Mucosa of stomach (tissue), 1 donor: Measurements from ENCODE around the gene KLK1.

Experiments
- H3K27me3 ChIP-seq: one replicate; pipeline ENCODE4 v1.7.0; 2013; ENCODE audit warnings: mild to moderate bottlenecking, low read length; ENCODE audit not compliant: control insufficient read depth, insufficient read depth
- H3K36me3 ChIP-seq: one replicate; pipeline ENCODE4 v1.7.0; 2013; ENCODE audit warnings: low read length; ENCODE audit not compliant: control insufficient read depth, insufficient read depth
- H3K4me1 ChIP-seq: one replicate; pipeline ENCODE4 v1.7.0; 2013; ENCODE audit warnings: mild to moderate bottlenecking, low read length; ENCODE audit not compliant: control insufficient read depth, insufficient read depth
- H3K4me3 ChIP-seq: one replicate; pipeline ENCODE4 v1.7.0; 2013; ENCODE audit warnings: low read length
- H3K9ac ChIP-seq: one replicate; pipeline ENCODE4 v1.7.0; 2013; ENCODE audit warnings: mild to moderate bottlenecking, low read length, moderate library complexity
- H3K9me3 ChIP-seq: one replicate; pipeline ENCODE4 v1.7.0; 2013; ENCODE audit warnings: mild to moderate bottlenecking, low read length, moderate library complexity; ENCODE audit not compliant: control insufficient read depth
- donor health status: Pancreatic carcinoma.

KLK1 gene

DNA sequence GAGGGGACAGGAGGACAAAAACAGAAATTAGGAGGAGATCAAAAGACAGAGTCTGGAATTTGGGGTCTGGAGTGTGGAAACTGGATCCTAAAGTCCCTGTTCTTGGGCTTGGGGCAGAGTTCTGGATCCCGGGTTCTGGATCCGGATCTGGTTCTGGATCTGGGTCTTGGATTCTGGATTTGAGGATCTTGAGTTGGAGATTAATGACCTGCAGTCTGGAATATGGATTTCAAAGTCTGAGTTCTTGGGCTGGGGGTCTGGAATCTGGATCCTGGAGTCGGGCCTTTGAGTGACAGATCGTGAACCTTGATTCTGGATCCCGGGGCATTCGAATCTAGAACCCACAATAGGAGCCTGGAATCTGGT is 10.2 kb upstream of the KLK1 start:
- H3K36me3 ChIP-seq, result no peaks in the 10 kb centered on the region
- peaks cover 19% of the 10 kb centered on the region for H3K27me3 ChIP-seq
- H3K4me1 ChIP-seq, result peaks cover 6% of the 10 kb centered on the region
- H3K4me3 ChIP-seq, result no peak overlapping the region
- H3K9me3 ChIP-seq, result no peaks in the 10 kb centered on the region
- no peak overlapping the region for H3K9ac ChIP-seq

- no peaks in the 10 kb centered on the region for H3K36me3 ChIP-seq
- H3K4me3 ChIP-seq, result no peak within 1 kb of the TSS
- peaks cover 6% of the 10 kb centered on the region for H3K4me1 ChIP-seq
- no peaks in the 10 kb centered on the region for H3K9me3 ChIP-seq
- no peak within 1 kb of the TSS for H3K9ac ChIP-seq
- peaks cover 15% of the 10 kb centered on the region for H3K27me3 ChIP-seq
These were observed 9.7 kb upstream of the KLK1 start, which contains the start of gene KLK15 for GRCh38 chr19:50833117-50833801. Gene KLK15 (minus strand): TSS chr19:50833574. CDS start chr19:50831492, 2,082 bp downstream.

DNA sequence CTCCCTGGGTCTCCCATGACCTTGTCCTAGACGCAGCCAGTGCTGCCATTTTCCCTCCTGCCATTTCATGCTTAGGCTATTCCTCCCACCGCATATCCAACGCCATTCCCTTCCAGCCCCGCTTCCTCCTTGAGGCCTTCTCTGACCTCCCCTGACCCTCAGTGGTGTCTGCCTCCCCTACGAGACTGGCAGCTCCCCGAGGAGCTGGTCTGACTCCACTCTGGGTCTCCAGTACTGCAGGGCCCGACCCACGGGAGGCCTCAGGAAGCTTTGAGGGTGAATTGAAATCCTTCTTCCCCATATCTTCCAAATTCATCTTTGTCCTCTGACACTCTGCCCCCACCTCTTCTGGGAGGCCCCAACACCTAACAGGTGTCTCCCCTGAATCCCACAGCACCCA is 9.1 kb upstream of the KLK1 start:
- no peak overlapping the region for H3K4me3 ChIP-seq
- H3K27me3 ChIP-seq, result peaks cover 12% of the 10 kb centered on the region
- H3K9me3 ChIP-seq, result no peaks in the 10 kb centered on the region
- H3K9ac ChIP-seq, result no peak overlapping the region
- H3K36me3 ChIP-seq, result no peaks in the 10 kb centered on the region
- peaks cover 6% of the 10 kb centered on the region for H3K4me1 ChIP-seq

- Histone ChIP-seq H3K36me3 (no peaks in the 10 kb centered on the region), H3K4me3 (no peak overlapping the region), H3K9me3 (no peaks in the 10 kb centered on the region), H3K27me3 (peaks cover 4% of the 10 kb centered on the region), H3K4me1 (peaks cover under 1% of the 10 kb centered on the region), H3K9ac (no peak overlapping the region)
These were observed 7.4 kb upstream of the KLK1 start for GRCh38 chr19:50831026-50831396.

DNA sequence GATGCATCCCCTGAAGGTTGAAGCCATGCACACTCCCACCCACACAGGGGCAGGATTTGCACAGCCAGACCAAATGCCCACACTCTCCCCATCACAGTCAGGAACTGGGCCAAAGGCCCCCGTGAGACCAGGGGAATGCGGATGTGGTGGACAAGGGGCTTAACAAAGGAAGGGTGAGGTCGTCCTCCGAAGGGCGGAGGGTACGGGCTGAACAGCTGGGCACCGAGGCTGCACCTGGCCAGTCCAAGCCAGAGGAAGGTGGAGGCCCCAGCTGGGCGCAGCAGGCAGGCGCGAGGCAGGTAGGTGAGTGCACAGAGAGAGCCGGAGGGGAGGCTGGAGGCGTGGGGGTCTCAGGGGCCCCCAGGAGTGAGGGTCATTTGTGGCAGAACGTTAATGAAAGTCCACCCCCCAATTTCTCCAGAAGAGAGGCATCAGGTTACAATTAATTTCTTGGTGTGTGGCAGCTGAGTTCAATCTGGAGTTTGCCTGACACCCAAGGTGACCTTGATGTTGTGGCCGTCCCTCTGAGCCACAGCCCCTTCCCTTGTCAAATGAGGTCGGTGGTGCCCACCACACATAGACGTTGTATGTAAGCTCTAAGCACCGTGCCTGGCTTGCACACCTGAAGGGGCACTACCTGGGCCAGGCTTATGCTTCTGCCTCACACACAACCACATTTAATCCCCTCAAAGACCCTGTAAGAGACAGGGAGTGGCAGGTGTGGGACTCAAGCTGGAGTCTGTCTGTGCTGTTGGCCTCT is 6.9 kb upstream of the KLK1 start:
- Histone ChIP-seq H3K9me3 (no peaks in the 10 kb centered on the region), H3K27me3 (peaks cover 3% of the 10 kb centered on the region), H3K9ac (no peak overlapping the region), H3K36me3 (no peaks in the 10 kb centered on the region), H3K4me3 (no peak overlapping the region), H3K4me1 (no peaks in the 10 kb centered on the region)

- Histone ChIP-seq H3K9ac (no peak overlapping the region), H3K4me1 (no peaks in the 10 kb centered on the region), H3K4me3 (no peak overlapping the region), H3K36me3 (no peaks in the 10 kb centered on the region), H3K9me3 (no peaks in the 10 kb centered on the region), H3K27me3 (peaks cover 3% of the 10 kb centered on the region)
These were observed 6.2 kb upstream of the KLK1 start for GRCh38 chr19:50829801-50830200.

DNA sequence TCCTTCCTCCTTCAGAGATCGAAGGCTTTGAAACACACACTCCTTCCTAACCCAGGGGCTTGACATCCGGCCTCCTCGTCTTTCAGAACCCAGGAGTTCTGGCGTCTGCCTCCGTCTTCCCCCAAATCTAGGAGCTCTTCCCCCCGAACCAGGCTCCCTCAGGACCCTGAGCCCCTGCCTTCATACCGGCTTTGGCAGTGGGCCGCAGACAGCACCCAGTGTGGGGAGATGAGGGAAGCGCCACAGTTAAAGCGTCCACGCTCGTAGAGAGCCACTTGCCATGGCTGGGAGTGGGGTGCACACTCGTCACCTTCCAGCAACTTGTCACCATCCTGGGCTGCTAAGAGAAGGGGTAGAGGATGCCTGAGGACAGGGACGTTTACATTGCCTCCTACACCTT is 3.9 kb upstream of the KLK1 start:
- no peaks in the 10 kb centered on the region for H3K36me3 ChIP-seq
- no peak overlapping the region for H3K4me3 ChIP-seq
- H3K4me1 ChIP-seq, result peaks cover 21% of the 10 kb centered on the region
- peaks cover 8% of the 10 kb centered on the region for H3K27me3 ChIP-seq
- no peak overlapping the region for H3K9ac ChIP-seq
- H3K9me3 ChIP-seq, result no peaks in the 10 kb centered on the region

- Histone ChIP-seq H3K9ac (no peak overlapping the region), H3K4me3 (no peak overlapping the region), H3K36me3 (no peaks in the 10 kb centered on the region), H3K4me1 (peaks cover 26% of the 10 kb centered on the region), H3K9me3 (no peaks in the 10 kb centered on the region), H3K27me3 (peaks cover 15% of the 10 kb centered on the region)
These were observed 3.1 kb upstream of the KLK1 start for GRCh38 chr19:50826492-50827240.

DNA sequence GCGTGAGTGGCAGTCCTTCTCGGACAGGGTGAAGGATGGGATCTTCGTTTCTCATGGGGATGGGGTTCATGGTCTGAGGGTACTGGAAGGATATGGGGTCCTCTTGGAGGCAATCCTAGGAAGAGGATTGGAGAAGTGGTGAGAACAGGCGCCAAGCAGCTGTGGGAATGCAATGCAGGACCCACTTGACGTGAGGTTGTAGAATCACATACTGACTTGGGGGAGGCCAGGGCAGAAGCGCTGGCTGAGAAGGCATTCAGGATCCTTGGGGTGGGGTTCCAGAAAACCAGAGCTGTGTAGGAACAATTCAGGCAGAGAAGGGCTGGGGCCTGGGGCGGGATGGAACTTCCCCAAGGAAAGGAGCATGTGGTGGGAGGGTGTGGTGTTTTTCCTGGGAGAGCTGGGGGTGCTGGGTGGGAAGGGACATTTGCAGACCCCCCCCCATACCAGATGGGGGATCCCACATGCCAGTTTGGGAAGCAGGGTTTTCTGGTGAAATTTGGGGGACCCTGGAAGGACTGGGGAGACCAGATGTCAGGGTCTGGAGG is 852 bp downstream of the KLK1 start:
- Histone ChIP-seq H3K4me3 (no peak overlapping the region), H3K36me3 (no peaks in the 10 kb centered on the region), H3K9me3 (no peaks in the 10 kb centered on the region), H3K27me3 (peaks cover 44% of the 10 kb centered on the region), H3K9ac (no peak overlapping the region), H3K4me1 (peaks cover 52% of the 10 kb centered on the region)

GRCh38 chr19:50821622-50822021 is 2.0 kb downstream of the KLK1 start:
- H3K4me3 ChIP-seq, result no peak overlapping the region
- no peaks in the 10 kb centered on the region for H3K36me3 ChIP-seq
- no peak overlapping the region for H3K9ac ChIP-seq
- H3K4me1 ChIP-seq, result peaks cover 52% of the 10 kb centered on the region
- peaks cover 44% of the 10 kb centered on the region for H3K27me3 ChIP-seq
- H3K9me3 ChIP-seq, result no peaks in the 10 kb centered on the region

GRCh38 chr19:50821248-50821612 is 2.4 kb downstream of the KLK1 start:
- Histone ChIP-seq H3K27me3 (peaks cover 44% of the 10 kb centered on the region), H3K4me3 (no peak overlapping the region), H3K36me3 (no peaks in the 10 kb centered on the region), H3K9ac (no peak overlapping the region), H3K9me3 (no peaks in the 10 kb centered on the region), H3K4me1 (peaks cover 52% of the 10 kb centered on the region)
